ENCODE measurements around the gene TAF8. TPM values are rescaled to one million over a fixed set of nuclear protein-coding genes. Genes with fewer than 3 reads are reported as not detected.

The TAF8 gene
- total RNA-seq, 4 donors from 2014 or later, result 16.7 to 35.2 (median 25.9) TPM

DNA sequence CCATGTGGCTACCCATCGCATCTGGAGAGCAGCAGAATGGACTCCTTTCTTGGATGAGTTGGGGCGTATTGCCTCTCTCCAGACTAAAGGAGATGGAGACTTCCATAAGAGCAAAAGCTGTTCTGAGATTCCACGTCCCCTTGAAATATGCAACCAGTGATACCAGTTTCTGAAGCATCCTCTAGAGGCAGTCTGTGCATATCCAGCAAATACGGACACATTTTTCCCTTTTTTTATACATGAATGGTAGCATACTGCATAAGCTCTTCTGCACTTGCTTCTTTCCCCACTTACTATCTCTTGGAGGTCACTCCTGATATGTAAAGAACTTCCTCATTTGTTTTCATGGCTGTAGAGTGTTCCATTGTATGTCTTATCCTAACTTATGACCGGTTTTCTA lies 34.6 kb downstream of the TAF8 start:
- TF ChIP-seq EP300 (IDR thresholded peaks at IDR 0.05) (no peak), POLR2AphosphoS5 (IDR thresholded peaks at IDR 0.05) (no peak), POLR2A (IDR thresholded peaks at IDR 0.05; ENCODE audit: low read depth) (no peak)
- TF ChIP-seq, protein P1, sequence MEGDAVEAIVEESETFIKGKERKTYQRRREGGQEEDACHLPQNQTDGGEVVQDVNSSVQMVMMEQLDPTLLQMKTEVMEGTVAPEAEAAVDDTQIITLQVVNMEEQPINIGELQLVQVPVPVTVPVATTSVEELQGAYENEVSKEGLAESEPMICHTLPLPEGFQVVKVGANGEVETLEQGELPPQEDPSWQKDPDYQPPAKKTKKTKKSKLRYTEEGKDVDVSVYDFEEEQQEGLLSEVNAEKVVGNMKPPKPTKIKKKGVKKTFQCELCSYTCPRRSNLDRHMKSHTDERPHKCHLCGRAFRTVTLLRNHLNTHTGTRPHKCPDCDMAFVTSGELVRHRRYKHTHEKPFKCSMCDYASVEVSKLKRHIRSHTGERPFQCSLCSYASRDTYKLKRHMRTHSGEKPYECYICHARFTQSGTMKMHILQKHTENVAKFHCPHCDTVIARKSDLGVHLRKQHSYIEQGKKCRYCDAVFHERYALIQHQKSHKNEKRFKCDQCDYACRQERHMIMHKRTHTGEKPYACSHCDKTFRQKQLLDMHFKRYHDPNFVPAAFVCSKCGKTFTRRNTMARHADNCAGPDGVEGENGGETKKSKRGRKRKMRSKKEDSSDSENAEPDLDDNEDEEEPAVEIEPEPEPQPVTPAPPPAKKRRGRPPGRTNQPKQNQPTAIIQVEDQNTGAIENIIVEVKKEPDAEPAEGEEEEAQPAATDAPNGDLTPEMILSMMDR (IDR thresholded peaks at IDR 0.05), result no peak
- 97% methylated on average over 5 of the region's 5 CpGs for WGBS
- intact Hi-C loops (cut with DNase I), result no loop called here

DNA sequence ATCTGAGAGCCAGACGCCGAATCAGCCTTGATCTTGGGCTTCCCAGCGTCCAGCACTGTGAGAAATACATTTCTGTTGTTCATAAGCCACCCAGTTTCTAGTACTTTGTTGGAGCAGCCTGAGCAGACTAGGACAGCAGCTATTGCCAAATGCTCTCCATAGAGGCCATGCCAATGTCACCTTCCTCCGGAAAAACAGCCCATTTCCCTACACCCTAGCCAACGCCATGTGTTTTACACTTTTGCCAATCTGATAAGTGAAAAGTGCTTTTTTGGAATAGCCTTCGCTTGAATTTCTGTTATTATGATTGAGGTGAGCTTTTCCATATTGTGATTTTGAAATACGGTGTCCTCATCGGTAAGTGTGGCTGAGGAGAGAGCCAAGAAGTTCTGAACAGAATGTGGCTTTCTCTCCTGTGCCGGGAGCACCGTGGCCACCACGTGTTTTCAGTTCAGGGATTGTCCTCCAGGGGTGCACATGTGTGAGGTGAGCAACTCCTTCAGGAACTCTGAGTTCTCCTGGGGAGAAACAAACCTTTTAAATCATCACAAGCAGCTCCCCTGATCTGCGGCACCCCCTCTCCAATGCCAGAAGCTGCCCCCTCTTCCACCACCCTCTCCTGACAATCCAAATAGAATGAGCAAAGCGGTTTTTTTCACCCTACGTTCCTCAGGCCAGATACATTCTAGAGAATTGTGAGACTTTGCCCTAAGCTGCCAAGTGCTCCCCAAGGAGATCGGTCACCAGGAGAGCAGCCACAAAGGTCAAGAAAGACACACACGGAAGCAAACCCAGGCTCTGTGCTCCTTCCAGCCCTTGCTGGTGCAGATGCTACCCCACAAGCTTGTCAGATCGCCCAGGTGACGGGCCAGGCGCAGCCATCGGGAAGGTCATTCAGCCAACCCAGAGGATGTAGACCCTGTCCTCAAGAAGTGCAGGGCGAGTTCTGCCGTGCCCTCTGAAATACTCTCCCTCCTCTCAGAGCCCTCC lies 36.0 kb downstream of the TAF8 start:
- Histone ChIP-seq H3K27me3 (no peaks in the 10 kb centered on the region), H3K27ac (replicated peaks in 1 of 4) (no peak overlapping the region), H3K36me3 (peaks cover 0 to 47% (median 19%) of the 10 kb centered on the region in 4 donors), H3K9me3 (no peaks in the 10 kb centered on the region), H3K4me1 (peaks cover 0 to 17% (median 0%) of the 10 kb centered on the region in 4 donors), H3K4me3 (no peak overlapping the region)
- intact Hi-C loops (cut with DNase I), result no loop called here
- WGBS, result 84% methylated on average over 22 of the region's 22 CpGs
- TF ChIP-seq EP300 (IDR thresholded peaks at IDR 0.05) (no peak), POLR2AphosphoS5 (IDR thresholded peaks at IDR 0.05) (peak in 1 of 2 donors; percentile 7), POLR2A (IDR thresholded peaks at IDR 0.05; ENCODE audit: low read depth) (no peak)
- TF ChIP-seq, protein P1 (IDR thresholded peaks at IDR 0.05), result peak in 1 of 3 experiments; percentile 15
- no peak for DNase-seq (ENCODE audit: extremely low spot score)

More for the DNA sequence above, 34.6 kb downstream of the TAF8 start:
- Histone ChIP-seq H3K4me3 (no peak overlapping the region), H3K36me3 (peaks cover 0 to 62% (median 29%) of the 10 kb centered on the region in 4 donors), H3K27me3 (no peaks in the 10 kb centered on the region), H3K9me3 (no peaks in the 10 kb centered on the region), H3K27ac (replicated peaks in 1 of 4) (no peak overlapping the region), H3K4me1 (peaks cover 0 to 17% (median 0%) of the 10 kb centered on the region in 4 donors)
- no peak for DNase-seq (ENCODE audit: extremely low spot score)

DNA sequence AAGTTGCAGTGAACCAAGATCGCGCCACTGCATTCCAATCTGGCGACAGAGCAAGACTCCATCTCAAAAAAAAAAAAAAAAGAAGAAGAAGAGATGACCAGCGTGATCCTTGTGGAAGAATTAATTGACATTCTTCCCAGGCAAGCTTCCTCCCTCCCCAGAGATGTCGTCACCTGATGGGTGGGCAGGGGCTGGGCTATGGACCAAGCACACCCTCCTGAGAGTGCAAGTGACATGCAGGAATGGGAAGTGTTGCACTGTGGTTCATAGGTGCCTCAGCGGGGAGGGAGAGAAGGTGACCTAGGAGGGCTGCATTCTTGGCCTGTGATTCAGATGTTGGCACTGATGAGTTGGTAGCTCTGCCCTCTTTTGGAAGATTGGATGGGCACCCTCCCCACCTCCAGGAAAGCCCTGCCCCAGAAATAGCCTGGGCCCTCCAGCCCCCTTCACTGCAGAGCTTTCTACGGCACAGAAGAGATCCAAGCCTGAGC lies 37.8 kb downstream of the TAF8 start:
- Histone ChIP-seq H3K27ac (replicated peaks in 1 of 4) (no peak overlapping the region), H3K27me3 (no peaks in the 10 kb centered on the region), H3K36me3 (peaks cover 0 to 29% (median 4%) of the 10 kb centered on the region in 4 donors), H3K9me3 (no peaks in the 10 kb centered on the region), H3K4me1 (peaks cover 0 to 17% (median 0%) of the 10 kb centered on the region in 4 donors), H3K4me3 (no peak overlapping the region)
- no peak for TF ChIP-seq EP300 (IDR thresholded peaks at IDR 0.05)
- TF ChIP-seq, protein P1 (IDR thresholded peaks at IDR 0.05), result no peak
- no peak for TF ChIP-seq POLR2AphosphoS5 (IDR thresholded peaks at IDR 0.05)
- TF ChIP-seq POLR2A (IDR thresholded peaks at IDR 0.05; ENCODE audit: low read depth), result no peak
- intact Hi-C loops (cut with DNase I), result no loop called here
- 90% methylated on average over 7 of the region's 7 CpGs for WGBS
- DNase-seq (ENCODE audit: extremely low spot score), result no peak

DNA sequence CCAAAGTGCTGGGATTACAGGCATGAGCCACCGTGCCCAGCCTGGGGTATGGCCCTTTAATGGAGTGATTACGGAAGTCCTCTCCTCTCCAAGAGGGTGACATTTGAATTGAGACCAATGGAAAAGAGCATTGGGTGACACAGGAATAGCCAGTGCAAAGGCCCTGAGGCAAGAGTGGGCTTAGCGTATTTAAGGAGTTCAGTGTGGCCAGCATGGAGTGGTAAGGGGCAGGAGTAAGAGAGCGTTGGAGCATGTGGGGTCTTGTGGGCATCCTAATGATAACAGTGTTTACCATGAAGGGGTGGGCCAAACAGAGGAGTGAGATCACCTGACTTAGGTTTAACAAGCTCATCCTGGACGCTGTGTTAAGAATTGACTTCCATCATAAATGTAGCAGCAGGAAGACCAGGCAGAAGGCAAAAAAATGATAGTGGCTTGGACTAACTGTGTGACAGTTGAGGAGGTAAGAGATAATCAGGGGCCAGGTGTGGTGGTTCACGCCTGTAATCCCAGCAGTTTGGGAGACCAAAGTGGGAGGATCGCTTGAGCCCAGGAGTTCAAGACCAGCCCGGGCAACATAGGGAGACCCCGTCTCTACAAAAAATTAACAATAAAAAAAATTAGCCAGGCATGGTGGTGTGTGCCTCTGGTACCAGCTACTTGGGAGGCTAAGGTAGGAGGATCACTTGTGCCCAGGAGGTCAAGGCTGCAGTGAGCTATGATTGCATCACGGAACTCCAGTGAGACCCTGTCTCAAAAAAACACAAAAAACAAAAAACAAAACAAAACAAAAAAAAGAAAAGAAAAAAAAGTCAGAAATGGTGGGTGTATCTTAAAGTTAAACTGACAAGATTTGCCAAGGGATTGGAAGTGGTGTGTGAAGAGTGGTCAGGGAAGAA lies 40.7 kb downstream of the TAF8 start:
- no peaks in the 10 kb centered on the region for H3K9me3 ChIP-seq
- 92% methylated on average over 10 of the region's 10 CpGs for WGBS
- H3K36me3 ChIP-seq, result peaks cover 0 to 10% (median 0%) of the 10 kb centered on the region in 4 donors

More for the DNA sequence above, 40.7 kb downstream of the TAF8 start:
- intact Hi-C loops (cut with DNase I), result no loop called here
- no peak overlapping the region for H3K4me3 ChIP-seq
- no peak overlapping the region for H3K27ac ChIP-seq (replicated peaks in 1 of 4)
- no peak for TF ChIP-seq POLR2A (IDR thresholded peaks at IDR 0.05; ENCODE audit: low read depth)
- TF ChIP-seq, protein P1 (IDR thresholded peaks at IDR 0.05), result no peak
- peaks cover 0 to 12% (median 0%) of the 10 kb centered on the region in 4 donors for H3K4me1 ChIP-seq
- H3K27me3 ChIP-seq, result no peaks in the 10 kb centered on the region
- no peak for DNase-seq (ENCODE audit: extremely low spot score)

All from esophagus muscularis mucosa (tissue), 4 donors.